Testis (tissue), 3 donors: ENCODE data around the gene RPTOR. TPM values are rescaled to one million over a fixed set of nuclear protein-coding genes. Genes with fewer than 3 reads are reported as not detected.

Experiments
- DNase-seq: peaks from one replicate; pipeline ENCODE4 v3.0.0-alpha.2; 2019
- H3K27ac ChIP-seq, 2 donors: fragments of 200-600 bp; sonication (generic); one replicate each; pipeline ENCODE4 v1.5.1; 2019
- H3K27me3 ChIP-seq: fragments of 200-600 bp; sonication (generic); one replicate; pipeline ENCODE4 v1.5.1; 2019
- H3K36me3 ChIP-seq: fragments of 200-600 bp; sonication (generic); one replicate; pipeline ENCODE4 v1.5.1; 2017; ENCODE audit warnings: low read depth; ENCODE audit errors: missing control alignments
- H3K4me1 ChIP-seq: fragments of 200-600 bp; sonication (generic); one replicate; pipeline ENCODE4 v1.5.1; 2019
- H3K4me3 ChIP-seq, 2 donors: fragments of 200-600 bp; sonication (generic); one replicate each; pipeline ENCODE4 v1.5.1; 2017 to 2019
- H3K9me3 ChIP-seq: fragments of 200-600 bp; sonication (generic); one replicate; pipeline ENCODE4 v1.5.1; 2017
- CTCF ChIP-seq, 3 experiments: fragments of 450-650 bp in 2 of 3; fragments of 200-600 bp in 1 of 3; sonication (generic) in 1 of 3; IDR thresholded peaks; one replicate each; pipeline ENCODE4 v1.5.1; 2016 to 2019; ENCODE audit warnings: antibody characterized with exemption in 3 of 3, mild to moderate bottlenecking in 2 of 3, moderate library complexity in 1 of 3
- POLR2A ChIP-seq: fragments of 450-650 bp; IDR thresholded peaks from one replicate; pipeline ENCODE4 v1.6.1; 2017; ENCODE audit warnings: antibody characterized with exemption, mild to moderate bottlenecking, moderate library complexity
- WGBS, 2 donors: methylation state at CpG; one replicate each; pipeline ENCODE4 v1.1.5; 2018; 5-methylcytosine and 5-hydroxymethylcytosine counted together
- intact Hi-C: fragments of 100-400 bp; cut with DNase I; formaldehyde crosslinking; loops from one replicate; pipeline ENCODE4 v1.15.1; 2023; ENCODE audit warnings: low total_unique reads
- polyA plus RNA-seq: library from polyadenylated mRNA; stranded (reverse); fragments of 350-450 nt; fragmentation: Illumina TruSeq; extraction: RNeasy Lipid Tissue Mini Kit (QIAGEN cat#74804); gene quantifications from one replicate; pipeline ENCODE4 v1.2.3, GENCODE V29; 2014; ENCODE audit warnings: low read depth, low replicate concordance; ENCODE audit not compliant: insufficient read depth
- total RNA-seq, 2 donors: library from RNA; depleted of rRNA; stranded (reverse); fragments of >200 nt; gene quantifications; one replicate each; pipeline ENCODE4 v1.2.3, GENCODE V29; 2016

RPTOR gene
- total and polyA plus RNA-seq, 3 donors from 2014 or later: 21.8 to 68.3 (median 56.6) TPM

DNA sequence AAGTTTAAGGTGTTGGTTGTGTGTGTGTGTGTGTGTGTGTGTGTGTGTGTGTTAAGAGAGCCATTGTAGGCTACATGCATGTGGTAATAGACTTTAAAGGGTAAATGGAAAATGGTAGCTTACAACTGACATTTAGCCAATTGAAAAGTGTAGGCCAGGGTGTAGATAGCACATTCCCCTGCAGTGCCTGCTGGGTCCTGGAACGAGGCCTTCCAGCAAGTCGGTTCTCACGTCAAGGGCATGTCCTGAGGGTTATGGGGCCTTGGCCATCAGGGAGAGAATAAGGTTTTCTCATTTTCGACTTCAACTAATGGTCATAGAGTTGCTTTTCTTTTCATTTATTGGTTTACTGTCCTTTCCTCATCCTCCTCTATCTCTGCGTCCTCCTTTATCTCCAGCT lies 65.1 kb downstream of the RPTOR start:
- intact Hi-C loops: no loop called here
- no peaks in the 10 kb centered on the region for H3K9me3 ChIP-seq
- DNase-seq: no peak

GRCh38 chr17:80611816-80612215 lies 67.2 kb downstream of the RPTOR start:
- DNase-seq: no peak
- Histone ChIP-seq H3K4me3 (no peak overlapping the region), H3K9me3 (no peaks in the 10 kb centered on the region), H3K36me3 (no peaks in the 10 kb centered on the region), H3K27me3 (no peaks in the 10 kb centered on the region), H3K27ac (no peak overlapping the region), H3K4me1 (no peaks in the 10 kb centered on the region)
- WGBS, 2 donors: 76 to 87% methylated on average over 1 of the region's 1 CpG
- TF ChIP-seq POLR2A: no peak
- no peak for TF ChIP-seq CTCF (IDR thresholded peaks at IDR 0.05)
- intact Hi-C loops: no loop called here

More for the DNA sequence above, 65.1 kb downstream of the RPTOR start:
- Histone ChIP-seq H3K36me3 (no peaks in the 10 kb centered on the region), H3K4me1 (no peaks in the 10 kb centered on the region), H3K27ac (no peak overlapping the region), H3K4me3 (no peak overlapping the region), H3K27me3 (no peaks in the 10 kb centered on the region)
- TF ChIP-seq POLR2A (no peak), CTCF (IDR thresholded peaks at IDR 0.05) (no peak)
- WGBS, 2 donors: 75 to 78% methylated on average over 5 of the region's 5 CpGs

DNA sequence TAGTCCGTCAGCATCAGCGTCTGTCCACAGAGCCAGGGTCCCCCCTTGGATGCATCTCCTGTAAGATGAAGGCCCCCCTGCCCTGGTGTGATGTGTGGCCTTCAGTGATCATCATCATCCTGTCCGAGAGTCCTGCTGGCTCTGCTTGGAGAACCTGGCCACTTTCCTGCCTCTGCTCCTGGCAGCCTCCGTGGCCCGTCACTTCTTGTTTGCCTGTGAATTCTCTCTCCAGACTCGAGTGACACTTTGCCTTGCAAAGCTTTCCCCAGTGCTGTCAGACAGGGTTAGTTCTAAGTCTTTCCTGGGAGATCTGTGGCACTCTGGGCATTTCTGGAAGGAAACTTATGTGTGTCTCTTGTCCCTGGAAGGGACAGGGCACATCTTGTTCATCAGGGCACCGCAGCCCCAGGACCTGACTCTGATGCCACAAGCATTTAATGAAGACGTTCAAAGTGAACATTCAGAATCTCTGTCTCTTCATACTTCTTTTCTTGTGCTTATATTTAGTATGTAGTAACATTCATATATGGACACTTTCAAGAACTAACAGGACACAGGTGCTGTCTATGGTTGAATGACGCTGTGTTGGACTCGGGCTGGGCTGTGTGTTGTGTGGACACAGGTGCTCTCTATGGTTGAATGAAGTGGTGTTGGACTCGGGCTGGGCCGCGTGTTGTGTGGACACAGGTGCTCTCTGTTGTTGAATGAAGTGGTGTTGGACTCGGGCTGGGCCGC lies 68.5 kb downstream of the RPTOR start:
- H3K4me1 ChIP-seq: no peaks in the 10 kb centered on the region
- no peak overlapping the region for H3K4me3 ChIP-seq
- no peaks in the 10 kb centered on the region for H3K36me3 ChIP-seq
- no peak overlapping the region for H3K27ac ChIP-seq
- H3K27me3 ChIP-seq: no peaks in the 10 kb centered on the region
- intact Hi-C loops: no loop called here
- no peaks in the 10 kb centered on the region for H3K9me3 ChIP-seq
- no peak for DNase-seq
- no peak for TF ChIP-seq CTCF (IDR thresholded peaks at IDR 0.05)
- TF ChIP-seq POLR2A: no peak
- WGBS, 2 donors: 90 to 93% methylated on average over 15 of the region's 15 CpGs

- TF ChIP-seq POLR2A: no peak
- TF ChIP-seq CTCF (IDR thresholded peaks at IDR 0.05): no peak
- no peaks in the 10 kb centered on the region for H3K9me3 ChIP-seq
Observed at GRCh38 chr17:80613732-80614071, 69.1 kb downstream of the RPTOR start.

More at GRCh38 chr17:80613732-80614071, 69.1 kb downstream of the RPTOR start:
- no peaks in the 10 kb centered on the region for H3K4me1 ChIP-seq
- no peak overlapping the region for H3K27ac ChIP-seq
- no peak overlapping the region for H3K4me3 ChIP-seq
- intact Hi-C loops: no loop called here
- H3K36me3 ChIP-seq: no peaks in the 10 kb centered on the region
- 93 to 99% methylated on average over 12 of the region's 12 CpGs for WGBS, 2 donors
- no peak for DNase-seq
- H3K27me3 ChIP-seq: no peaks in the 10 kb centered on the region
